ENCODE measurements around the gene WDTC1. TPM values are rescaled to one million over a fixed set of nuclear protein-coding genes. Genes with fewer than 3 reads are reported as not detected.
A peak's percentile ranks its signal among the peaks of the same experiment; 100 is the strongest.

The WDTC1 gene
- total RNA-seq, 5 donors from 2014 or later (not counting 1 experiment from before 2014, with no cell fraction given): 39.4 to 55.9 (median 50.7) TPM

- Histone ChIP-seq H3K9me3 (no peaks in the 10 kb centered on the region), H3K4me3 (ENCODE audit: control insufficient read depth in 1 of 2, extremely low read depth in 1 of 2, low read length in 1 of 2) (peak overlapping the region; percentile 86 to 95), H3K27me3 (replicated peaks in 1 of 2; ENCODE audit: control insufficient read depth in 2 of 2, extremely low read depth in 1 of 2, insufficient read depth in 2 of 2, low read length in 1 of 2) (no peaks in the 10 kb centered on the region), H3K36me3 (ENCODE audit: control insufficient read depth in 2 of 2, extremely low read depth in 1 of 2, insufficient read depth in 1 of 2, low read length in 1 of 2) (peaks cover 8 to 26% of the 10 kb centered on the region in 2 donors), H3K27ac (ENCODE audit: low read length) (peak overlapping the region; percentile 91), H3K4me1 (ENCODE audit: control insufficient read depth in 1 of 2, extremely low read depth in 1 of 2, insufficient read depth in 2 of 2, low read length in 2 of 2) (peaks cover 21 to 78% of the 10 kb centered on the region in 2 experiments)
- Mint-ChIP-seq H3K36me3 (peaks cover 9% of the 10 kb centered on the region), H3K9me3 (no peaks in the 10 kb centered on the region), H3K27me3 (no peaks in the 10 kb centered on the region), H3K27ac (peak overlapping the region; percentile 88 to 94), H3K4me1 (peaks cover 54 to 74% (median 61%) of the 10 kb centered on the region in 3 donors), H3K4me3 (peak overlapping the region; percentile 86 to 94 (median 87))
- ChIA-PET POLR2A (interaction anchor here in 1 of 2 donors (1.0 kb wide), 1 partner anchor 16 kb away, joined by 3 read pairs; no protein-coding TSS in a partner anchor), CTCF (interaction anchor here in 1 of 2 donors (0.9 to 1.3 kb wide), 3 partner anchors 10 to 47 kb away, joined by 3 to 4 read pairs (median 3); no protein-coding TSS in a partner anchor)
- 1% methylated on average over 30 of the region's 31 CpGs for WGBS (ENCODE audit: insufficient coverage)
- peak; percentile 66 to 85 (median 79) for DNase-seq
- peak; percentile 82 to 83 (median 83) for ATAC-seq (replicated peaks in 1 of 4)
These were observed 108.6 kb downstream of the WDTC1 start for GRCh38 chr1:27342778-27343638.

- DNase-seq: no peak
- Histone ChIP-seq H3K4me1 (ENCODE audit: control insufficient read depth in 1 of 2, extremely low read depth in 1 of 2, insufficient read depth in 2 of 2, low read length in 2 of 2) (peaks cover 22 to 80% of the 10 kb centered on the region in 2 experiments), H3K36me3 (ENCODE audit: control insufficient read depth in 2 of 2, extremely low read depth in 1 of 2, insufficient read depth in 1 of 2, low read length in 1 of 2) (peaks cover 8 to 26% of the 10 kb centered on the region in 2 donors), H3K27ac (ENCODE audit: low read length) (peak overlapping the region; percentile 91), H3K4me3 (ENCODE audit: control insufficient read depth in 1 of 2, extremely low read depth in 1 of 2, low read length in 1 of 2) (peak overlapping the region; percentile 86 to 95), H3K27me3 (replicated peaks in 1 of 2; ENCODE audit: control insufficient read depth in 2 of 2, extremely low read depth in 1 of 2, insufficient read depth in 2 of 2, low read length in 1 of 2) (no peaks in the 10 kb centered on the region), H3K9me3 (no peaks in the 10 kb centered on the region)
- H3K4me1 Mint-ChIP-seq: peaks cover 54 to 74% (median 62%) of the 10 kb centered on the region in 3 donors
- ChIA-PET CTCF (interaction anchor here in 1 of 2 donors (0.9 to 1.3 kb wide), 3 partner anchors 11 to 47 kb away, joined by 3 to 4 read pairs (median 3); no protein-coding TSS in a partner anchor), POLR2A (interaction anchor here in 1 of 2 donors (1.0 kb wide), 1 partner anchor 17 kb away, joined by 3 read pairs; no protein-coding TSS in a partner anchor)
- peaks cover 9% of the 10 kb centered on the region for H3K36me3 Mint-ChIP-seq
- H3K4me3 Mint-ChIP-seq: peak overlapping the region; percentile 86 to 94 (median 87)
- no peaks in the 10 kb centered on the region for H3K9me3 Mint-ChIP-seq
- H3K27me3 Mint-ChIP-seq: no peaks in the 10 kb centered on the region
- peak in 1 of 4 experiments; percentile 7 for ATAC-seq (replicated peaks in 1 of 4)
- peak overlapping the region; percentile 88 to 94 for H3K27ac Mint-ChIP-seq
- 0% methylated on average over 1 of the region's 5 CpGs for WGBS (ENCODE audit: insufficient coverage)
These were observed 109.2 kb downstream of the WDTC1 start for GRCh38 chr1:27343639-27344025.

- H3K9me3 Mint-ChIP-seq: no peaks in the 10 kb centered on the region
- 93% methylated on average over 12 of the region's 12 CpGs for WGBS (ENCODE audit: insufficient coverage)
- no peak for ATAC-seq (replicated peaks in 1 of 4)
- no peaks in the 10 kb centered on the region for H3K27me3 ChIP-seq (replicated peaks in 1 of 2; ENCODE audit: control insufficient read depth in 2 of 2, extremely low read depth in 1 of 2, insufficient read depth in 2 of 2, low read length in 1 of 2)
- no peaks in the 10 kb centered on the region for H3K9me3 ChIP-seq
- ChIA-PET POLR2A (interaction anchor here (0.5 to 0.6 kb wide), 2 partner anchors 171 to 258 kb away, joined by 3 to 4 read pairs; partner anchors contain the start of gene AHDC1 (in 1 of the 2)), CTCF (interaction anchor here in 1 of 2 donors (0.8 to 1.8 kb wide), 2 partner anchors 13 to 43 kb away, joined by 3 to 7 read pairs; no protein-coding TSS in a partner anchor)
- H3K27ac Mint-ChIP-seq: peak overlapping the region; percentile 84 to 86
- no peak overlapping the region for H3K27ac ChIP-seq (ENCODE audit: low read length)
- H3K4me1 ChIP-seq (ENCODE audit: control insufficient read depth in 1 of 2, extremely low read depth in 1 of 2, insufficient read depth in 2 of 2, low read length in 2 of 2): peaks cover 16 to 81% of the 10 kb centered on the region in 2 experiments
- H3K4me3 Mint-ChIP-seq: peak overlapping the region in 2 of 3 donors; percentile 66 to 68
- peaks cover 41 to 62% (median 46%) of the 10 kb centered on the region in 3 donors for H3K4me1 Mint-ChIP-seq
- no peaks in the 10 kb centered on the region for H3K27me3 Mint-ChIP-seq
- H3K36me3 Mint-ChIP-seq: peaks cover 9% of the 10 kb centered on the region
- peaks cover 12 to 32% of the 10 kb centered on the region in 2 donors for H3K36me3 ChIP-seq (ENCODE audit: control insufficient read depth in 2 of 2, extremely low read depth in 1 of 2, insufficient read depth in 1 of 2, low read length in 1 of 2)
- DNase-seq: no peak
- peak overlapping the region in 1 of 2 donors; percentile 17 for H3K4me3 ChIP-seq (ENCODE audit: control insufficient read depth in 1 of 2, extremely low read depth in 1 of 2, low read length in 1 of 2)
These were observed 110.8 kb downstream of the WDTC1 start for GRCh38 chr1:27345272-27345671.

- Histone ChIP-seq H3K27ac (ENCODE audit: low read length) (no peak overlapping the region), H3K9me3 (no peaks in the 10 kb centered on the region), H3K4me3 (ENCODE audit: control insufficient read depth in 1 of 2, extremely low read depth in 1 of 2, low read length in 1 of 2) (no peak overlapping the region), H3K36me3 (ENCODE audit: control insufficient read depth in 2 of 2, extremely low read depth in 1 of 2, insufficient read depth in 1 of 2, low read length in 1 of 2) (peaks cover 20 to 43% of the 10 kb centered on the region in 2 donors), H3K27me3 (replicated peaks in 1 of 2; ENCODE audit: control insufficient read depth in 2 of 2, extremely low read depth in 1 of 2, insufficient read depth in 2 of 2, low read length in 1 of 2) (no peaks in the 10 kb centered on the region), H3K4me1 (ENCODE audit: control insufficient read depth in 1 of 2, extremely low read depth in 1 of 2, insufficient read depth in 2 of 2, low read length in 2 of 2) (peaks cover 10 to 71% of the 10 kb centered on the region in 2 experiments)
- Mint-ChIP-seq H3K9me3 (no peaks in the 10 kb centered on the region), H3K4me1 (peaks cover 33 to 52% (median 39%) of the 10 kb centered on the region in 3 donors), H3K36me3 (peaks cover 9% of the 10 kb centered on the region), H3K27me3 (no peaks in the 10 kb centered on the region), H3K27ac (peak overlapping the region; percentile 57 to 77), H3K4me3 (peak overlapping the region in 2 of 3 donors; percentile 37 to 68)
- WGBS (ENCODE audit: insufficient coverage): 80% methylated on average over 1 of the region's 8 CpGs
- ChIA-PET CTCF (interaction anchor here in 1 of 2 donors (1.8 kb wide), 1 partner anchor 42 kb away, joined by 7 read pairs; no protein-coding TSS in a partner anchor), POLR2A (no interaction called here)
- no peak for DNase-seq
- no peak for ATAC-seq (replicated peaks in 1 of 4)
These were observed 111.9 kb downstream of the WDTC1 start for GRCh38 chr1:27346357-27346756.

GRCh38 chr1:27346991-27347624, 112.7 kb downstream of the WDTC1 start:
- ChIA-PET CTCF (no interaction called here), POLR2A (no interaction called here)
- H3K4me3 Mint-ChIP-seq: no peak overlapping the region
- WGBS (ENCODE audit: insufficient coverage): 97% methylated on average over 10 of the region's 14 CpGs
- Histone ChIP-seq H3K9me3 (no peaks in the 10 kb centered on the region), H3K4me1 (ENCODE audit: control insufficient read depth in 1 of 2, extremely low read depth in 1 of 2, insufficient read depth in 2 of 2, low read length in 2 of 2) (peaks cover 10 to 66% of the 10 kb centered on the region in 2 experiments), H3K27ac (ENCODE audit: low read length) (peak overlapping the region; percentile 34), H3K4me3 (ENCODE audit: control insufficient read depth in 1 of 2, extremely low read depth in 1 of 2, low read length in 1 of 2) (no peak overlapping the region), H3K27me3 (replicated peaks in 1 of 2; ENCODE audit: control insufficient read depth in 2 of 2, extremely low read depth in 1 of 2, insufficient read depth in 2 of 2, low read length in 1 of 2) (no peaks in the 10 kb centered on the region), H3K36me3 (ENCODE audit: control insufficient read depth in 2 of 2, extremely low read depth in 1 of 2, insufficient read depth in 1 of 2, low read length in 1 of 2) (peaks cover 25 to 49% of the 10 kb centered on the region in 2 donors)
- no peaks in the 10 kb centered on the region for H3K9me3 Mint-ChIP-seq
- H3K4me1 Mint-ChIP-seq: peaks cover 30 to 48% (median 36%) of the 10 kb centered on the region in 3 donors
- no peaks in the 10 kb centered on the region for H3K27me3 Mint-ChIP-seq
- H3K27ac Mint-ChIP-seq: peak overlapping the region in 1 of 2 donors; percentile 48
- H3K36me3 Mint-ChIP-seq: peaks cover 9% of the 10 kb centered on the region
- DNase-seq (no peak), ATAC-seq (replicated peaks in 1 of 4) (no peak)

Measured in T-cell (primary cell).